ENCODE measurements around the gene CDKL2. TPM values are rescaled to one million over a fixed set of nuclear protein-coding genes. Genes with fewer than 3 reads are reported as not detected.

CDKL2 gene
- total RNA-seq, 1 experiment from 2014 or later: 0.46 TPM

- H3K4me3 ChIP-seq: no peak overlapping the region
- no peak overlapping the region for H3K4me2 ChIP-seq
- no peak overlapping the region for H2AFZ ChIP-seq
- DNase-seq: no peak
- TF ChIP-seq EZH2 (IDR thresholded peaks at IDR 0.05; ENCODE audit: low read depth) (no peak), CTCF (conservative IDR thresholded peaks at IDR 0.05) (no peak)
- no peaks in the 10 kb centered on the region for H3F3A ChIP-seq (ENCODE audit: insufficient read depth, low read depth)
- intact Hi-C loops (cut with micrococcal nuclease; ENCODE audit: unreplicated experiment): no loop called here
- CTCF ChIA-PET: no interaction called here
- no peaks in the 10 kb centered on the region for H3K36me3 ChIP-seq (ENCODE audit: low read depth)
- no peaks in the 10 kb centered on the region for H3K27me3 ChIP-seq (ENCODE audit: insufficient read depth, low read depth)
- H3K9me3 ChIP-seq (ENCODE audit: insufficient read depth, low read depth): no peaks in the 10 kb centered on the region
- H3K79me2 ChIP-seq (ENCODE audit: low read depth): no peaks in the 10 kb centered on the region
- H3K27ac ChIP-seq: no peak overlapping the region
- no peaks in the 10 kb centered on the region for H3K4me1 ChIP-seq (replicated peaks; ENCODE audit: insufficient read depth)
- POLR2A ChIA-PET (ENCODE audit: unreplicated experiment): no interaction called here
- H3K9me2 ChIP-seq (ENCODE audit: insufficient read depth): no peaks in the 10 kb centered on the region
- no peaks in the 10 kb centered on the region for H4K20me1 ChIP-seq (ENCODE audit: insufficient read depth)
- BruUV-seq (replicated peaks): no TSS peak
Observed at GRCh38 chr4:75567725-75568124, 62.6 kb downstream of the CDKL2 start.

GRCh38 chr4:75566911-75567310 is 63.4 kb downstream of the CDKL2 start:
- CTCF ChIA-PET: no interaction called here
- H4K20me1 ChIP-seq (ENCODE audit: insufficient read depth): no peaks in the 10 kb centered on the region
- H2AFZ ChIP-seq: no peak overlapping the region
- no peaks in the 10 kb centered on the region for H3K36me3 ChIP-seq (ENCODE audit: low read depth)
- no peak overlapping the region for H3K4me3 ChIP-seq
- POLR2A ChIA-PET (ENCODE audit: unreplicated experiment): no interaction called here
- H3K27me3 ChIP-seq (ENCODE audit: insufficient read depth, low read depth): no peaks in the 10 kb centered on the region
- no peak for DNase-seq
- intact Hi-C loops (cut with micrococcal nuclease; ENCODE audit: unreplicated experiment): no loop called here
- no TSS peak for BruUV-seq (replicated peaks)
- H3K79me2 ChIP-seq (ENCODE audit: low read depth): no peaks in the 10 kb centered on the region
- no peak overlapping the region for H3K4me2 ChIP-seq
- no peaks in the 10 kb centered on the region for H3K9me3 ChIP-seq (ENCODE audit: insufficient read depth, low read depth)
- no peak for TF ChIP-seq EZH2 (IDR thresholded peaks at IDR 0.05; ENCODE audit: low read depth)
- TF ChIP-seq CTCF (conservative IDR thresholded peaks at IDR 0.05): no peak
- H3K4me1 ChIP-seq (replicated peaks; ENCODE audit: insufficient read depth): no peaks in the 10 kb centered on the region; the same call in 1 of the 2 replicates
- H3F3A ChIP-seq (ENCODE audit: insufficient read depth, low read depth): no peaks in the 10 kb centered on the region
- H3K9me2 ChIP-seq (ENCODE audit: insufficient read depth): no peaks in the 10 kb centered on the region
- H3K27ac ChIP-seq: no peak overlapping the region

DNA sequence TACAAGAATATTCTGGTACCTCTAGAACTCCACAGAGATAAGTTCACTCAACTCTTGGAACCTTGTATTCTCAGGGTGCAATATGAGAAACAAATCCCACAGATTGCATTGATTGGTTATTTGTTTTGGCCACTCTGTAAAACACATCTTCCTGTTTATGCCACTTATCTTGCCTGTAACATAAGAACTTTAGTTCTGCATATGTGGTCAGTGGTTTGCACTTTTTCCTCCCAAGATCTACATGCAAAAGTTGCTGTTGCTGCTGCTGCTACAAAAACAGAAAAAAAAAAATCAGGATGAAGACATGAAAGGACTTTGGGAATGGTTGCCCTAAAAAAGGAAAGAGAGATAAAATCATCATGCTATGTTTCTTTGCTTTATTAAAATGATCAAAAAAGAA is 64.8 kb downstream of the CDKL2 start:
- Histone ChIP-seq H3K27ac (no peak overlapping the region), H3K4me2 (no peak overlapping the region), H3F3A (ENCODE audit: insufficient read depth, low read depth) (no peaks in the 10 kb centered on the region; the same call in 1 of the 2 replicates), H3K27me3 (ENCODE audit: insufficient read depth, low read depth) (no peaks in the 10 kb centered on the region), H3K36me3 (ENCODE audit: low read depth) (no peaks in the 10 kb centered on the region), H3K9me3 (ENCODE audit: insufficient read depth, low read depth) (no peaks in the 10 kb centered on the region), H4K20me1 (ENCODE audit: insufficient read depth) (no peaks in the 10 kb centered on the region), H3K79me2 (ENCODE audit: low read depth) (no peaks in the 10 kb centered on the region), H2AFZ (no peak overlapping the region), H3K9me2 (ENCODE audit: insufficient read depth) (no peaks in the 10 kb centered on the region), H3K4me3 (no peak overlapping the region), H3K4me1 (replicated peaks; ENCODE audit: insufficient read depth) (peaks cover 6% of the 10 kb centered on the region)
- intact Hi-C loops (cut with micrococcal nuclease; ENCODE audit: unreplicated experiment): no loop called here
- ChIA-PET POLR2A (ENCODE audit: unreplicated experiment) (no interaction called here), CTCF (no interaction called here)
- DNase-seq: no peak
- TF ChIP-seq EZH2 (IDR thresholded peaks at IDR 0.05; ENCODE audit: low read depth) (no peak), CTCF (conservative IDR thresholded peaks at IDR 0.05) (no peak)
- no TSS peak for BruUV-seq (replicated peaks)

All from PC-9 (cell line).